Measurements from ENCODE around the gene CD8A.

- no peak for TF ChIP-seq POLR2AphosphoS5 (IDR thresholded peaks at IDR 0.05; ENCODE audit: borderline replicate concordance, low read depth, low read length)
- TF ChIP-seq EZH2 (IDR thresholded peaks at IDR 0.05), result no peak
Observed at GRCh38 chr2:86750240-86750839, 40.4 kb downstream of the CD8A start.
